ENCODE measurements around the gene COL1A2. TPM values are rescaled to one million over a fixed set of nuclear protein-coding genes. Genes with fewer than 3 reads are reported as not detected.

COL1A2 gene
- total RNA-seq, 1 experiment from 2014 or later = 144 TPM

GRCh38 chr7:94396037-94396431 lies 1.3 kb downstream of the COL1A2 start:
- no TSS peak for BruUV-seq (replicated peaks)
- DNase-seq (ENCODE audit: low spot score) = peak; percentile 86
- peaks cover 33% of the 10 kb centered on the region for H3K4me1 ChIP-seq (ENCODE audit: insufficient read depth, low read length, poor library complexity, severe bottlenecking)
- H3K4me3 ChIP-seq (ENCODE audit: low read depth, low read length, poor library complexity, severe bottlenecking) = peak overlapping the region; percentile 55
- CTCF ChIA-PET = interaction anchor here (0.6 to 2.4 kb wide), 11 partner anchors 21 to 1081 kb away, joined by 3 to 111 read pairs (median 4); partner anchors contain the start of gene SGCE
- TF ChIP-seq CTCF (conservative IDR thresholded peaks at IDR 0.05; ENCODE audit: low read depth, low read length) (no peak), EZH2 (IDR thresholded peaks at IDR 0.05; ENCODE audit: borderline replicate concordance, low read depth, low read length, poor library complexity, severe bottlenecking) (no peak)
- H3K36me3 ChIP-seq (ENCODE audit: insufficient read depth, low read length, poor library complexity, severe bottlenecking) = peaks cover 31% of the 10 kb centered on the region
- POLR2A ChIA-PET (ENCODE audit: low non-redundant PET) = interaction anchor here (0.6 kb wide), 1 partner anchor 44 kb away, joined by 3 read pairs; no protein-coding TSS in a partner anchor
- no peaks in the 10 kb centered on the region for H3K27me3 ChIP-seq (replicated peaks; ENCODE audit: insufficient read depth, low read depth, low read length, poor library complexity)
- intact Hi-C loops (cut with micrococcal nuclease; ENCODE audit: unreplicated experiment) = loop anchor here (10.0 kb wide), 2 partner anchors 491 to 681 kb away; partner anchors contain the start of gene GNGT1
- H3K27ac ChIP-seq (ENCODE audit: low read depth, low read length, poor library complexity, severe bottlenecking) = peak overlapping the region; percentile 62
- no peaks in the 10 kb centered on the region for H3K9me3 ChIP-seq (ENCODE audit: low read depth, low read length, poor library complexity, severe bottlenecking)

- Histone ChIP-seq H3K27me3 (replicated peaks; ENCODE audit: insufficient read depth, low read depth, low read length, poor library complexity) (no peaks in the 10 kb centered on the region), H3K4me3 (ENCODE audit: low read depth, low read length, poor library complexity, severe bottlenecking) (peak overlapping the region; percentile 55), H3K27ac (ENCODE audit: low read depth, low read length, poor library complexity, severe bottlenecking) (no peak overlapping the region), H3K4me1 (ENCODE audit: insufficient read depth, low read length, poor library complexity, severe bottlenecking) (peaks cover 34% of the 10 kb centered on the region), H3K36me3 (ENCODE audit: insufficient read depth, low read length, poor library complexity, severe bottlenecking) (peaks cover 37% of the 10 kb centered on the region), H3K9me3 (ENCODE audit: low read depth, low read length, poor library complexity, severe bottlenecking) (no peaks in the 10 kb centered on the region)
- intact Hi-C loops (cut with micrococcal nuclease; ENCODE audit: unreplicated experiment) = loop anchor here (10.0 kb wide), 2 partner anchors 492 to 682 kb away; partner anchors contain the start of gene GNGT1
- BruUV-seq (replicated peaks) = no TSS peak
- POLR2A ChIA-PET (ENCODE audit: low non-redundant PET) = no interaction called here
- CTCF ChIA-PET = interaction anchor here (0.6 kb wide), 1 partner anchor 108 kb away, joined by 3 read pairs; no protein-coding TSS in a partner anchor
- TF ChIP-seq CTCF (conservative IDR thresholded peaks at IDR 0.05; ENCODE audit: low read depth, low read length) (no peak), EZH2 (IDR thresholded peaks at IDR 0.05; ENCODE audit: borderline replicate concordance, low read depth, low read length, poor library complexity, severe bottlenecking) (no peak)
- peak; percentile 27 for DNase-seq (ENCODE audit: low spot score)
Measured at GRCh38 chr7:94396596-94396995, 1.9 kb downstream of the COL1A2 start.

- DNase-seq (ENCODE audit: low spot score) = no peak
- Histone ChIP-seq H3K27ac (ENCODE audit: low read depth, low read length, poor library complexity, severe bottlenecking) (no peak overlapping the region), H3K36me3 (ENCODE audit: insufficient read depth, low read length, poor library complexity, severe bottlenecking) (peaks cover 48% of the 10 kb centered on the region), H3K4me1 (ENCODE audit: insufficient read depth, low read length, poor library complexity, severe bottlenecking) (peaks cover 34% of the 10 kb centered on the region), H3K9me3 (ENCODE audit: low read depth, low read length, poor library complexity, severe bottlenecking) (no peaks in the 10 kb centered on the region), H3K27me3 (replicated peaks; ENCODE audit: insufficient read depth, low read depth, low read length, poor library complexity) (no peaks in the 10 kb centered on the region), H3K4me3 (ENCODE audit: low read depth, low read length, poor library complexity, severe bottlenecking) (no peak overlapping the region)
- ChIA-PET CTCF (no interaction called here), POLR2A (ENCODE audit: low non-redundant PET) (no interaction called here)
- TF ChIP-seq EZH2 (IDR thresholded peaks at IDR 0.05; ENCODE audit: borderline replicate concordance, low read depth, low read length, poor library complexity, severe bottlenecking) (no peak), CTCF (conservative IDR thresholded peaks at IDR 0.05; ENCODE audit: low read depth, low read length) (no peak)
- intact Hi-C loops (cut with micrococcal nuclease; ENCODE audit: unreplicated experiment) = loop anchor here (10.0 kb wide), 2 partner anchors 493 to 683 kb away; partner anchors contain the start of gene GNGT1
- no TSS peak for BruUV-seq (replicated peaks)
Measured at GRCh38 chr7:94397722-94398121, 3.0 kb downstream of the COL1A2 start.
